NCI-H1092 (cell line): ENCODE measurements around the gene PBRM1.
"Not testable (repeated sequence)": the region's sequence is repeated elsewhere in the genome, so short reads cannot be mapped to it uniquely, and the experiment has no call there.

ENCODE experiments used
- DNase-seq: peaks from one replicate; lab custom pipeline; 2025; lab: John Stamatoyannopoulos, UW

PBRM1 gene

GRCh38 chr3:52536369-52537164, 149.1 kb downstream of the PBRM1 start, which contains the start of gene UQCC5:
TSS of gene UQCC5 (plus strand) at chr3:52536605. CDS start at chr3:52536756, 151 bp downstream.
- DNase-seq: peak; percentile 93

GRCh38 chr3:52536112-52536368, 149.7 kb downstream of the PBRM1 start:
- DNase-seq: no peak

- no peak for DNase-seq
Measured at GRCh38 chr3:52535411-52536111, 150.2 kb downstream of the PBRM1 start.

- DNase-seq: peak; percentile 42
Measured at GRCh38 chr3:52534281-52535183, 151.2 kb downstream of the PBRM1 start.

DNA sequence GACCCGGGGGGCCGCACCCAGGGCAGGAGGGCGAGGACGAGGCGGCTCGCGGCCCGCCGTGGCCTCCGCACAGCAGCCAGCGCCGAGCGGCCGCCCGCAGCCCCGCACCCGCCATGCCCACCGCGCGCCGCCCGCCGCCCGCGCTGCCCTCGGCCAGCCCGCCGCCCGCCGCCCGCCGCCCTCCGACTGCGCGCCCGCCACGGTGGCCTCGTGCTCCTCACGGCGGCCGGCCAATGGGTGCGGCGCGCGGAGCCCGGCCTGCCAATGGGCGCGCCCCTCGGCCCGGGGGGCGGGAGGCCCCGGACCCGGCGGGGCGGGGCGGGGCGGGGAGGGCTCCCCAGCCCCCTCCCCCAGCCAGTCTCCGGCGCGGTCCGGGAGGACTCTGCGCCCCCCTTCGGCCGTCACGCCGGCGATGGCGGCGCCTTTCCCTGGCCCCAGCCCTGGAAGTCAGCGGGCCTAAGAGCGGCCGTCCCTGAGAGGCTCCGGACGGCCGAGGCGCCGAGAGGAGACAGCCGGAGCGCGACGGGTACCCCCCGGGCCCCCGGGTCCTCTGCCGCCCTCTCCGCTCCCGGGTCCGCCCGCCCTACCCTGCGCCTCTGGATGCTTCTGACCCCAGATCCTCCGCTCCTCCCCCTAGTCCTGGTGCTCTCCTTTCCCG, 152.0 kb downstream of the PBRM1 start, which contains the start of gene NT5DC2:
Gene NT5DC2, minus strand, starts transcription at position 235 of the 658 bp plus-strand sequence. Its CDS starts 120 bp downstream, at position 115.
- DNase-seq: peak; percentile 57

DNA sequence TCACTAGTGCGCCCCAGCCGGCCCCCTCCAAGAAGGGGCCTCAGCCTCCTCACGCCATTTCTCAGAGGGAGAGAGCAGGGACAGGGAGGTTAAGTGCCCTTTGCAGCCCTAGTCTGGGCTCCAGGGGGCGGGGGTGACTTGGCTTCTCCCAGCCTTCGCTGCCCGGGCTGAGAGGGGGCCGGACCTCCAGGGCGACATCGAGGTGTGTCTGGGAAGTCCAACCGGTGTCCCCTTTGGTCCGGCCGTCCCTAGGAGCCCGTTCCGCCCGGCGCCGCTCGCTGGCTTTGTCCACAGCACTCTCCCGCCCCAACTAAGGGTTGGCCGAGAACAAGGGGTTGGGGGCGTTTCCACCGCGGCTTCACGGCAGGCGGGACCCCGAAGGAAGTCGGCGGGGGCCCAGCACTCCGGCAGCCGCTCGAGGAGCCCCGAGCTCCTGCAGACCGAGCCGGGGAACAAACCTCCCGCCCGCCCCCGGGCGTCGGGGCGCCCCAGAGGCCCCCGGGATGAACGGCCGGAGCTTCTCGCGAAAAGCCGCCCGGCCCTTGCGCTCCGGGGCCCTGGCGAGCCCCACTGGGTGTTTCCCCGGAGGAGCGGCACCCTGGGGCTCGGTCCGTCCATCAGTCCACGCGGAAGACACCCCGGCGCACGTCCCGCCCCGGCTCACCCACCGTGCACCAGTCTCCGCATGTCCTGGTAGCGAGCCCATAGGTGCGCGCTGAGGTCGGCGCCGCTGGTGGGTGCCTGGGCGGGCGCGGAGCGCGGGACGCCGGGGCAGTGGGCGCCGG, 152.7 kb downstream of the PBRM1 start:
- no peak for DNase-seq

GRCh38 chr3:52532517-52532837, 153.2 kb downstream of the PBRM1 start:
- no peak for DNase-seq

DNA sequence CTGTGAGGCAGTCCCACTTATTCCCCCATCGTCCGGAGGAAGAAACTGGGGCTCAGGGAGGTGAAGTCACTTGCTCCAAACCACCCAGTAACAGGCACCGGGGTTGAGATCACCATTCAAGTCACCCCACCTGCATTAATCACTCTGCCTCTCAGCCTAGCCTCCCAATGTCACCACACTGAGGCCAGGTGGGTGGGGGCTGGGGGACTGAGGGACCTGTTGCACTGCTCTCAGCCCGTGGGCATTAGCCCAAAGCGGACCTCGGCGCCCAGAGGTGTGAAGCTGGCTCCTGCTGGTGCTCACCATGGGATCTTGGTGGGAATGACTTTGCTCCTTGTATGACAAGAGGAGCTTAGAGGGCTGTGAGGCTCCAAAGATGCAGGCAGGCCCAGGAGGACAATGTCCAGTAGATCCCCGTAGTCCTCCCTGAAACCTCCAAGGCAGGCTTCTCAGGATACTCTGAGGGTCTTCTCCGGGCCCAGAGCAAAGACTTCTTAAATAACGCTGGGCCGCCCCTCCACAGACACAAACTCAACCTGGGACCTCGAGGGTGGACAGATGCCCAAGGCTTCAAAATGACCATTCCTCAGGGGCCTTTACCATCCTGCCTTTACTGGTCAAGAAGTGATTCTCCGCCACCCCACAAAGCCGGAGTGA, 153.7 kb downstream of the PBRM1 start:
- no peak for DNase-seq

- no peak for DNase-seq
Measured at GRCh38 chr3:52530918-52531826, 154.5 kb downstream of the PBRM1 start.

- DNase-seq: no peak
Measured at GRCh38 chr3:52529376-52530333, 156.1 kb downstream of the PBRM1 start.

- no peak for DNase-seq
Measured at GRCh38 chr3:52528586-52529375, 156.9 kb downstream of the PBRM1 start.

GRCh38 chr3:52527732-52528585, 157.8 kb downstream of the PBRM1 start:
- DNase-seq: no peak

DNA sequence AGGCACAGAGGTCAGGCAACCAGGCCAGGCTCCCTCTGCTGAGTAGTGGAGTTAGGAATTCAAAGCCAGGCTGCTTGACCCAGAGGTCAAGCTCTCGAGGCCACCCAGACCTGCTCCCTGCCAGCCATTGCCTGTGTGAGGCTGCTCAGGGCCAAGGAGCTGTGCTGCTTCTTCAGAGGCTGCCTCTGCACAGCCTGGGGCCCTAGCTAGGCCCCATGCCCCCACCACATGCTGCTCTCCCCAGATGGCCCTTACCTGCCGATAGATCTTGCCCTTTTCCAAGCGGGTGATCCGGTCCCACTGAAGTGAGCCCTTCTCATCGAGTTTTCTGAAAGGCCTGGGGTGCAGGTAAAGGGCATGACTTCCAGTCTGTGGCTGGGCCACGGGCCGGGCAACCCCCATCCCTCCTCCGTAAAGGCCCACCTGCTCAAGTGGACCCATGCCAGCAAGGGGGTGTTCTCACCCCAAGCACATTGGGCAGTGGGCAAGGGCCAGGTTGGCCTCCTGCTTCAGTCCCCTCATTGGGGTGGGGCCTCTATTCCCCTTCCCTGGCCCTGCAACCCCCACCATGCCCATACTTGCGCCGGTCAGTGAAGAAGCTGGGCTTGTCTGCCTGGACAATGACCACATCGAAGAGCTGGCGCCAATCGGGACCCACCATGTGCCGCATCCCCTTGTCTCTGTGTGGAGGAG, 158.5 kb downstream of the PBRM1 start:
- no peak for DNase-seq

DNA sequence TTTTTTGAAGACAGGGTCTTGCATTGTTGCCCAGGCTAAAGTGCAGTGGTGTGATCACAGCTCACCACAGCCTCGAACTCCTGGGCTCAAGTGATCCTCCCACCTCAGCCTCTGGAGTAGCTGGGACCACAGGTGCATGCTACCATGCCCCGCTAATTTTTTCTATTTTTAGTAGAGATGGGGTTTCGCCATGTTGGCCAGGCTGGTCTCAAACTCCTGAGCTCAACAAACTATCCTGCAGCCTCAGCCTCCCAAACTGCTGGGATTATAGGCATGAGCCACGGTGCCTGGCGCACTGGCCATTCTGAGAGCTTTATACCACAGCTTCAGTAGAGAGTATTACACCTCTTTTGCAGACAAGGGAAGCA, 159.1 kb downstream of the PBRM1 start:
- not testable (repeated sequence) for DNase-seq

- no peak for DNase-seq
Measured at GRCh38 chr3:52525680-52526561, 159.8 kb downstream of the PBRM1 start.
